Upper lobe of right lung (tissue), 1 donor: ENCODE measurements around the gene APBB2. TPM values are rescaled to one million over a fixed set of nuclear protein-coding genes. Genes with fewer than 3 reads are reported as not detected.
A peak's percentile ranks its signal among the peaks of the same experiment; 100 is the strongest.

Experiments
- ATAC-seq: fragments of 200-7000 bp; cut with Tn5 transposase; one replicate; pipeline ENCODE4 v1.9.1; 2020; ENCODE audit warnings: mild to moderate bottlenecking, moderate library complexity
- DNase-seq: peaks from one replicate; pipeline ENCODE4 v3.0.0-alpha.2; 2020
- H3K27ac ChIP-seq: fragments of 200-600 bp; one replicate; pipeline ENCODE4 v1.8.0; 2022
- H3K27me3 ChIP-seq: fragments of 200-600 bp; one replicate; pipeline ENCODE4 v1.8.0; 2022; ENCODE audit warnings: mild to moderate bottlenecking
- H3K36me3 ChIP-seq: fragments of 200-600 bp; one replicate; pipeline ENCODE4 v1.8.0; 2022
- H3K4me1 ChIP-seq: fragments of 200-600 bp; one replicate; pipeline ENCODE4 v1.8.0; 2022
- H3K4me3 ChIP-seq: fragments of 200-600 bp; one replicate; pipeline ENCODE4 v1.8.0; 2022; ENCODE audit warnings: mild to moderate bottlenecking
- H3K9me3 ChIP-seq: fragments of 200-600 bp; one replicate; pipeline ENCODE4 v1.8.0; 2022
- intact Hi-C: fragments of 100-400 bp; cut with DNase I; formaldehyde crosslinking; loops from one replicate; pipeline ENCODE4 v1.11.0; 2022
- total RNA-seq: library from RNA; stranded (reverse); fragmentation: NEBNext Ultra II Directional; extraction: Animal tissue kit (Norgen Biotek cat#: 25700); gene quantifications from one replicate; pipeline ENCODE4 v1.2.1, GENCODE V29; 2021
- TF ChIP-seq, protein P1 (sequence below): fragments of 200-600 bp; IDR thresholded peaks from one replicate; pipeline ENCODE4 v1.8.0; 2022; ENCODE audit warnings: antibody characterized with exemption
- donor health status: DM: no; HTN: yes; CAD: no; lungs with severe emphysema.

APBB2 gene
- total RNA-seq, 1 donor from 2014 or later = 88.2 TPM

DNA sequence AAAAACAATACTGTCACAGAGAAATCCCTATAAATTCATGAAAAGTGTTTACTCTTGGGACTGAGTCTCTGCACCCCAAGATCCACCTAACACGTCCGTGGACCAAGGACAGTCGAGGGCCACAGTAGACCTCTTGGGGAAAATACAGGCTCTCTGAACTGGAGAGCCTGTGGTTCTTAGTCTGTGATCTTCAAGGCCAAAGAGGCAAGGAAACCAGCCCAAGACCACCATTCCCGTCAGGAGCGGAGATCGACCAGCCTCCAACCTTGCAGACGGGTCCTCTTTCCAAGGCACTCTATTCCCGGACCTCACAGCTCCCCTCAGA is 1.6 kb upstream of the APBB2 start:
- Histone ChIP-seq H3K27ac (peak overlapping the region; percentile 92), H3K9me3 (no peaks in the 10 kb centered on the region), H3K4me1 (peaks cover 16% of the 10 kb centered on the region), H3K36me3 (no peaks in the 10 kb centered on the region), H3K27me3 (no peaks in the 10 kb centered on the region), H3K4me3 (peak overlapping the region; percentile 72)
- no peak for ATAC-seq
- DNase-seq = no peak
- TF ChIP-seq, protein P1, sequence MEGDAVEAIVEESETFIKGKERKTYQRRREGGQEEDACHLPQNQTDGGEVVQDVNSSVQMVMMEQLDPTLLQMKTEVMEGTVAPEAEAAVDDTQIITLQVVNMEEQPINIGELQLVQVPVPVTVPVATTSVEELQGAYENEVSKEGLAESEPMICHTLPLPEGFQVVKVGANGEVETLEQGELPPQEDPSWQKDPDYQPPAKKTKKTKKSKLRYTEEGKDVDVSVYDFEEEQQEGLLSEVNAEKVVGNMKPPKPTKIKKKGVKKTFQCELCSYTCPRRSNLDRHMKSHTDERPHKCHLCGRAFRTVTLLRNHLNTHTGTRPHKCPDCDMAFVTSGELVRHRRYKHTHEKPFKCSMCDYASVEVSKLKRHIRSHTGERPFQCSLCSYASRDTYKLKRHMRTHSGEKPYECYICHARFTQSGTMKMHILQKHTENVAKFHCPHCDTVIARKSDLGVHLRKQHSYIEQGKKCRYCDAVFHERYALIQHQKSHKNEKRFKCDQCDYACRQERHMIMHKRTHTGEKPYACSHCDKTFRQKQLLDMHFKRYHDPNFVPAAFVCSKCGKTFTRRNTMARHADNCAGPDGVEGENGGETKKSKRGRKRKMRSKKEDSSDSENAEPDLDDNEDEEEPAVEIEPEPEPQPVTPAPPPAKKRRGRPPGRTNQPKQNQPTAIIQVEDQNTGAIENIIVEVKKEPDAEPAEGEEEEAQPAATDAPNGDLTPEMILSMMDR = no peak
- intact Hi-C loops = loop anchor here (10.0 kb wide), 1 partner anchor 241 kb away; no protein-coding TSS in a partner anchor

GRCh38 chr4:41215155-41215554 is 813 bp upstream of the APBB2 start:
- TF ChIP-seq, protein P1 = no peak
- no peaks in the 10 kb centered on the region for H3K36me3 ChIP-seq
- H3K27me3 ChIP-seq = no peaks in the 10 kb centered on the region
- peak overlapping the region; percentile 94 for H3K4me3 ChIP-seq
- H3K27ac ChIP-seq = peak overlapping the region; percentile 92
- H3K9me3 ChIP-seq = no peaks in the 10 kb centered on the region
- ATAC-seq (no peak), DNase-seq (no peak)
- H3K4me1 ChIP-seq = peaks cover 16% of the 10 kb centered on the region
- intact Hi-C loops = loop anchor here (10.0 kb wide), 1 partner anchor 240 kb away; no protein-coding TSS in a partner anchor

- Histone ChIP-seq H3K4me1 (peaks cover 16% of the 10 kb centered on the region), H3K36me3 (no peaks in the 10 kb centered on the region), H3K9me3 (no peaks in the 10 kb centered on the region), H3K27ac (peak overlapping the region; percentile 79), H3K4me3 (peak overlapping the region; percentile 94), H3K27me3 (no peaks in the 10 kb centered on the region)
- TF ChIP-seq, protein P1 = no peak
- no peak for ATAC-seq
- intact Hi-C loops = loop anchor here (5.0 to 10.0 kb wide), 2 partner anchors 240 to 287 kb away; no protein-coding TSS in a partner anchor
- no peak for DNase-seq
Measured at GRCh38 chr4:41214825-41215146, 444 bp upstream of the APBB2 start.

DNA sequence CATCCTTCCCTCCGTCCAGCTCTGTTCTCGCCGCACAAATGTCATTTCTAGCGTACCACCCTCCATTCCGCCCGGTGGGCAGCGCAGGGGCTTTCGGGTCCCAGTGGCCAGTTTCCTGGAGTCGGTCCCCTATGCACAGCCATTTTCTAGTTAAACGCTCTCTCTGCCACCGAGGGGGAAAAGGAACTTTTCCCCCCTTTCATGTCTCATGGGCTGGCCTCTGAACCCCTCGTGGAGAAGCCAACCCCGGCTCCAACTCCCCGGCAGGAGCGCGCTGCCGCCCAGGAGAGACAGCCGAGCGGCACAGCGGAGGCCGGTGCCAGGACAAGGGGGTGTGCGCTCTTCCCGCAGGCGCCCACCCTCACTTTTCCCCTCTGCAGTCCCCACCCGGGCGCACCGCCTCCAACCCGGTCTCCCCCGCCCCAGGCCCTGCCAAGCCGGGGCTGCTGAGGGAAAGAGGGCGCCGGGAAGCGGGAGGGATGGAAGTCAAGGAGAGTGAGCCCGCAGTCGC is 662 bp downstream of the APBB2 start:
- peak; percentile 74 for DNase-seq
- intact Hi-C loops = loop anchor here (5.0 to 10.0 kb wide), 2 partner anchors 239 to 286 kb away; no protein-coding TSS in a partner anchor
- H3K27me3 ChIP-seq = no peaks in the 10 kb centered on the region
- peaks cover 20% of the 10 kb centered on the region for H3K4me1 ChIP-seq
- TF ChIP-seq, protein P1 = no peak
- no peaks in the 10 kb centered on the region for H3K9me3 ChIP-seq
- ATAC-seq = peak; percentile 4
- H3K36me3 ChIP-seq = no peaks in the 10 kb centered on the region
- peak overlapping the region; percentile 94 for H3K4me3 ChIP-seq
- H3K27ac ChIP-seq = peak overlapping the region; percentile 79

GRCh38 chr4:41212616-41213203 is 1.6 kb downstream of the APBB2 start:
- Histone ChIP-seq H3K9me3 (no peaks in the 10 kb centered on the region), H3K4me1 (peaks cover 23% of the 10 kb centered on the region), H3K27me3 (no peaks in the 10 kb centered on the region), H3K36me3 (no peaks in the 10 kb centered on the region), H3K27ac (peak overlapping the region; percentile 79), H3K4me3 (peak overlapping the region; percentile 94)
- peak; percentile 28 for ATAC-seq
- intact Hi-C loops = loop anchor here (5.0 to 10.0 kb wide), 2 partner anchors 238 to 285 kb away; no protein-coding TSS in a partner anchor
- DNase-seq = no peak
- TF ChIP-seq, protein P1 = peak; percentile 59
